Panc1 (cell line): Measurements from ENCODE around the gene SLC19A1. TPM values are rescaled to one million over a fixed set of nuclear protein-coding genes. Genes with fewer than 3 reads are reported as not detected.

Source experiments
- ATAC-seq: fragments of 200-7000 bp; cut with Tn5 transposase; 2 replicates; pipeline ENCODE4 v1.9.1; 2020; ENCODE audit warnings: mild to moderate bottlenecking, moderate library complexity
- BruUV-seq: library from RNA; stranded (reverse); fragments of 400-500 nt; replicated peaks from 2 replicates; lab custom pipeline; 2021; lab: Mats Ljungman, UMichigan
- CTCF ChIA-PET: fragments of 300-600 bp; sonication (Branson Sonifier 250); formaldehyde crosslinking; loops from one replicate; lab custom pipeline; 2022; ENCODE audit warnings: antibody characterized with exemption; lab: Charles Lee
- POLR2A ChIA-PET: fragments of 300-600 bp; sonication (Branson Sonifier 250); formaldehyde crosslinking; loops from one replicate; lab custom pipeline; 2022; ENCODE audit warnings: antibody characterized with exemption; lab: Charles Lee
- DNase-seq: peaks from one replicate; pipeline ENCODE4 v3.0.0-alpha.2; 2010; ENCODE audit warnings: low read depth, low spot score
- H3K27ac ChIP-seq: 2 replicates; pipeline ENCODE4 v1.5.1; 2011; ENCODE audit warnings: mild to moderate bottlenecking, low read length, inconsistent platforms
- H3K27me3 ChIP-seq: fragments of 200-500 bp; sonication (Bioruptor generic); 2 replicates; pipeline ENCODE4 v1.6.0; 2014; ENCODE audit warnings: low read length, inconsistent platforms; ENCODE audit not compliant: control insufficient read depth, insufficient read depth
- H3K36me3 ChIP-seq: fragments of 200-500 bp; sonication (Bioruptor generic); 2 replicates; pipeline ENCODE4 v1.5.1; 2014; ENCODE audit warnings: inconsistent platforms, mild to moderate bottlenecking, low read length, moderate library complexity; ENCODE audit not compliant: control insufficient read depth, insufficient read depth
- H3K4me1 ChIP-seq: 2 replicates; pipeline ENCODE4 v1.5.1; 2011; ENCODE audit warnings: inconsistent platforms, mild to moderate bottlenecking, low read length, moderate library complexity; ENCODE audit not compliant: control insufficient read depth, insufficient read depth
- H3K4me3 ChIP-seq, 2 experiments: 2 replicates each; pipeline ENCODE4 v1.5.1; 2011 to 2012; ENCODE audit warnings: low read depth in 2 of 2, low read length in 2 of 2, mild to moderate bottlenecking in 2 of 2, inconsistent platforms in 1 of 2, moderate library complexity in 1 of 2
- H3K9me3 ChIP-seq: fragments of 200-500 bp; sonication (Bioruptor generic); 2 replicates; pipeline ENCODE4 v1.5.1; 2014; ENCODE audit warnings: low read depth, mild to moderate bottlenecking, inconsistent platforms, low read length, moderate library complexity; ENCODE audit not compliant: control insufficient read depth, insufficient read depth
- CTCF ChIP-seq: fragments of 450-650 bp; IDR thresholded peaks from 2 replicates; pipeline ENCODE4 v1.5.1; 2017; ENCODE audit warnings: mild to moderate bottlenecking
- POLR2AphosphoS5 ChIP-seq: IDR thresholded peaks from 2 replicates; pipeline ENCODE4 v1.6.1; 2012; ENCODE audit warnings: mild to moderate bottlenecking, low read depth, low read length, moderate library complexity
- SIN3A ChIP-seq: IDR thresholded peaks from 2 replicates; pipeline ENCODE4 v1.6.1; 2012; ENCODE audit warnings: low read depth, mild to moderate bottlenecking, low read length, moderate library complexity, borderline replicate concordance; ENCODE audit not compliant: insufficient read depth
- TCF7L2 ChIP-seq: IDR thresholded peaks from 2 replicates; pipeline ENCODE4 v1.6.1; 2011; ENCODE audit warnings: mild to moderate bottlenecking, low read depth, low read length, inconsistent platforms
- in situ Hi-C: cut with HindIII; loops from 2 replicates; pipeline ENCODE4 v1.10.0; 2016; ENCODE audit warnings: low sequenced_read_pairs, low pct_unique_long_range_greater_than_20kb
- intact Hi-C: fragments of 100-400 bp; cut with micrococcal nuclease; formaldehyde crosslinking; loops from one replicate; pipeline ENCODE4 v1.10.0; 2022; ENCODE audit not compliant: unreplicated experiment
- total RNA-seq: library from RNA; stranded (reverse); gene quantifications from one replicate; pipeline ENCODE4 v1.2.1, GENCODE V29; 2021; ENCODE audit not compliant: unreplicated experiment
- TF ChIP-seq, protein P1 (sequence below), 2 experiments: IDR thresholded peaks; 2 replicates each; pipeline ENCODE4 v1.6.1; 2011 to 2012; ENCODE audit warnings: low read depth in 2 of 2, control low read depth in 1 of 2, low read length in 1 of 2, mild to moderate bottlenecking in 1 of 2, moderate library complexity in 1 of 2; ENCODE audit not compliant: insufficient read depth in 1 of 2

The SLC19A1 gene
- total RNA-seq, 1 experiment from 2014 or later, result 24.5 TPM

DNA sequence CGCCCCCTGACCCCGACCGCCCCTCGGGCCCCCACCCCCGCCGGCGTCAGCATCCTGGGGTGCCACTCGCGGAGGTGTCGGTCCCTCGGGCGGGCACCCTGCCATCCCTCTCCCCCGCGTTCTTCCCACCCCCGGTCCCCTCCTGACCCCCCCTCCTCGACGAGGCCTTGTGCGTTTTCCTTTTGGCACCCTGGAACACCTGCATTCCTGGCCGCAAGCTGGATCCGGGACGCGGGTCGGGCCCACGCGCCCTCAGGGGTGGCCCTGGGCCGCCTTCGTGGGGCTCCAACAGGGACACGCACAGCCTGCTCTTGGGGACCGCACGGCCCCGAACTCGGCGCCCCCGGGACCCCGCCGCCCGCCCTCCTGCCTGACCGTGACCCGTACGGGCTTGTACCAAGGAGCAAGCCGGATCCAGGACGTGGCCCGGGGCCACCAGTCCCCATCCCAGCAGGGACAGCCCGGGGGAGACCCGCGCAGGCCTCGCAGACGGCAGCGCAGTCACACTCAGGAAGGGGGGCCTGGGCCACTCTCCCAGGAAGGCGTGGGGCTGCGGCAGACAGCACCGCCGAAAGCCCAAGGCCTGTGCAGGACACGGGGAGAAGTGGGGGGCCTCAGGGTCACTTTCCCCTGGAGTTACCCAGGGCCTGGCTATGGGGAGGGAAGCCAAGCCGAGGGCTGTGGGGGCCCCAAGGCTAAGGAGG is 579 bp upstream of the SLC19A1 start:
- ATAC-seq (no peak), DNase-seq (no peak)
- Histone ChIP-seq H3K36me3 (peaks cover 3% of the 10 kb centered on the region; the same call in 1 of the 2 replicates), H3K27me3 (no peaks in the 10 kb centered on the region), H3K4me1 (peaks cover 11% of the 10 kb centered on the region), H3K4me3 (peak overlapping the region; percentile 23 to 51; a peak in 3 of 4 replicates), H3K27ac (0 out of 2 replicates have a peak overlapping the region, but pooled peaks have one; percentile 17), H3K9me3 (no peaks in the 10 kb centered on the region)
- BruUV-seq, result no TSS peak
- intact Hi-C loops (no loop called here), in situ Hi-C loops (no loop called here)
- ChIA-PET POLR2A (no interaction called here), CTCF (no interaction called here)
- TF ChIP-seq POLR2AphosphoS5 (no peak), SIN3A (no peak), TCF7L2 (no peak), CTCF (no peak)
- TF ChIP-seq, protein P1, sequence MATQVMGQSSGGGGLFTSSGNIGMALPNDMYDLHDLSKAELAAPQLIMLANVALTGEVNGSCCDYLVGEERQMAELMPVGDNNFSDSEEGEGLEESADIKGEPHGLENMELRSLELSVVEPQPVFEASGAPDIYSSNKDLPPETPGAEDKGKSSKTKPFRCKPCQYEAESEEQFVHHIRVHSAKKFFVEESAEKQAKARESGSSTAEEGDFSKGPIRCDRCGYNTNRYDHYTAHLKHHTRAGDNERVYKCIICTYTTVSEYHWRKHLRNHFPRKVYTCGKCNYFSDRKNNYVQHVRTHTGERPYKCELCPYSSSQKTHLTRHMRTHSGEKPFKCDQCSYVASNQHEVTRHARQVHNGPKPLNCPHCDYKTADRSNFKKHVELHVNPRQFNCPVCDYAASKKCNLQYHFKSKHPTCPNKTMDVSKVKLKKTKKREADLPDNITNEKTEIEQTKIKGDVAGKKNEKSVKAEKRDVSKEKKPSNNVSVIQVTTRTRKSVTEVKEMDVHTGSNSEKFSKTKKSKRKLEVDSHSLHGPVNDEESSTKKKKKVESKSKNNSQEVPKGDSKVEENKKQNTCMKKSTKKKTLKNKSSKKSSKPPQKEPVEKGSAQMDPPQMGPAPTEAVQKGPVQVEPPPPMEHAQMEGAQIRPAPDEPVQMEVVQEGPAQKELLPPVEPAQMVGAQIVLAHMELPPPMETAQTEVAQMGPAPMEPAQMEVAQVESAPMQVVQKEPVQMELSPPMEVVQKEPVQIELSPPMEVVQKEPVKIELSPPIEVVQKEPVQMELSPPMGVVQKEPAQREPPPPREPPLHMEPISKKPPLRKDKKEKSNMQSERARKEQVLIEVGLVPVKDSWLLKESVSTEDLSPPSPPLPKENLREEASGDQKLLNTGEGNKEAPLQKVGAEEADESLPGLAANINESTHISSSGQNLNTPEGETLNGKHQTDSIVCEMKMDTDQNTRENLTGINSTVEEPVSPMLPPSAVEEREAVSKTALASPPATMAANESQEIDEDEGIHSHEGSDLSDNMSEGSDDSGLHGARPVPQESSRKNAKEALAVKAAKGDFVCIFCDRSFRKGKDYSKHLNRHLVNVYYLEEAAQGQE (IDR thresholded peaks at IDR 0.05; ENCODE audit: insufficient read depth in 1 of 2, low read depth in 2 of 2, low read length in 1 of 2), result no peak

- Histone ChIP-seq H3K4me1 (peaks cover 11% of the 10 kb centered on the region), H3K36me3 (peaks cover 3% of the 10 kb centered on the region; the same call in 1 of the 2 replicates), H3K9me3 (no peaks in the 10 kb centered on the region), H3K27me3 (no peaks in the 10 kb centered on the region), H3K4me3 (peak overlapping the region; percentile 51 to 60), H3K27ac (peak overlapping the region; percentile 73)
- in situ Hi-C loops (no loop called here), intact Hi-C loops (no loop called here)
- peak; percentile 87 for ATAC-seq
- ChIA-PET POLR2A (no interaction called here), CTCF (no interaction called here)
- no peak for DNase-seq
- TSS peak; percentile 81 for BruUV-seq
- TF ChIP-seq POLR2AphosphoS5 (no peak), CTCF (no peak), TCF7L2 (no peak), SIN3A (no peak)
- TF ChIP-seq, protein P1 (IDR thresholded peaks at IDR 0.05; ENCODE audit: insufficient read depth in 1 of 2, low read depth in 2 of 2, low read length in 1 of 2), result no peak
Observed at GRCh38 chr21:45541221-45542039, 810 bp downstream of the SLC19A1 start.
